Tibial nerve (tissue), 4 donors: ENCODE results near the gene SLC9A9.

ENCODE experiments used
- CTCF ChIP-seq, 5 experiments: fragments of 200-600 bp in 3 of 5; fragments of 450-650 bp in 2 of 5; sonication (generic) in 3 of 5; IDR thresholded peaks; one replicate each; pipeline ENCODE4 v1.5.1; 2016 to 2019; ENCODE audit warnings: antibody characterized with exemption in 5 of 5, mild to moderate bottlenecking in 3 of 5, moderate library complexity in 2 of 5
- EP300 ChIP-seq, 2 donors: sonication (generic); formaldehyde crosslinking; IDR thresholded peaks; one replicate each; pipeline ENCODE4 v1.6.1; 2017; ENCODE audit warnings: antibody characterized with exemption in 2 of 2, mild to moderate bottlenecking in 1 of 2
- POLR2A ChIP-seq, 2 donors: fragments of 450-650 bp; IDR thresholded peaks; one replicate each; pipeline ENCODE4 v1.6.1; 2017; ENCODE audit warnings: antibody characterized with exemption in 2 of 2, mild to moderate bottlenecking in 2 of 2, moderate library complexity in 2 of 2

GRCh38 chr3:143888166-143888565, 39.9 kb upstream of the SLC9A9 start:
- TF ChIP-seq CTCF (IDR thresholded peaks at IDR 0.05) (no peak), POLR2A (IDR thresholded peaks at IDR 0.05) (no peak), EP300 (IDR thresholded peaks at IDR 0.05) (no peak)
